Activated effector memory CD4-positive, alpha-beta T cell treated with anti-CD3 and anti-CD28 coated beads, Interleukin-2, amount 50 U/mL, for 16 hours (primary cell): ENCODE data around the gene OR2W1.

Source experiments
- DNase-seq: peaks from one replicate; pipeline ENCODE4 v3.0.0-alpha.2; 2020

The OR2W1 gene, protein sequence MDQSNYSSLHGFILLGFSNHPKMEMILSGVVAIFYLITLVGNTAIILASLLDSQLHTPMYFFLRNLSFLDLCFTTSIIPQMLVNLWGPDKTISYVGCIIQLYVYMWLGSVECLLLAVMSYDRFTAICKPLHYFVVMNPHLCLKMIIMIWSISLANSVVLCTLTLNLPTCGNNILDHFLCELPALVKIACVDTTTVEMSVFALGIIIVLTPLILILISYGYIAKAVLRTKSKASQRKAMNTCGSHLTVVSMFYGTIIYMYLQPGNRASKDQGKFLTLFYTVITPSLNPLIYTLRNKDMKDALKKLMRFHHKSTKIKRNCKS

DNA sequence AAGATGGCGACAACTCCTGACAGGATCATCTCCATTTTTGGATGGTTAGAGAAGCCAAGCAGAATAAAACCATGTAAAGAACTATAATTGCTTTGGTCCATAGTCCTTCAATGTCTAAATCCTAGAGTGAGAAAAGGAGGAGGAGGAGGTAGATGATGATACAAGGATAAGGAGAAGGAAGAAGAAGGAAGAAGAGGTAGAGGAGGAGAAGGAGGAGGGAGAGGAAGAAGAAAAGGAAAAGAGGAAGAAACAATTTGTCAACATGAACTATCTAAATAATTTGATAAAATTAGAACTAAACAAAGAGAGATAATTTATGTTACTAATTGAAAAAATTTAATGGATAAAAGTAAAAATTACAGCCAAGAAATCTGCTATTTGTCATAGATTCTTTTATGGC, at the start of gene OR2W1:
Gene OR2W1 (minus strand): TSS at position 101 of the 400 bp plus-strand sequence. CDS start 0 bp downstream, at position 101.
- DNase-seq, result no peak

- no peak for DNase-seq
Observed at GRCh38 chr6:29092957-29093356, 48.0 kb upstream of the OR2W1 start.

DNA sequence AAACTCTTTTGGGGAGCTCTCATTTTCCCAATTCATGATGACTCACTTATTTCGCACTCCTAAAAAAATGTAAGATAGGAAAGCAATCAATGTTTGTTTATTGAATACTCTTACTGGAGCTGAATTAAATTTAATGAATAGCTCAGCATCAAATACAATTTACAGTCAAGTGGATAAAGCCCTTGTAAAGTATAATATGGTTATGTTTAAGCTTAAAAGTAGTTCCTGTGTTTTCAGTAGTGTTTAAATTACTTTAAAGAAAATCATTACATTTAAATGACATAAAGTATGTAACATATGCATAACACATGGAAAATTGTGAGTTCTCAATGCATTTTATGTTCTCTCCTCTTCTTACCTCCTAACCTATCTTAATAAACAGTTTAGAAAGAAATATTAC, 42.2 kb upstream of the OR2W1 start, which contains the start of gene OR2B3:
Gene OR2B3 (minus strand): TSS at position 101 of the 400 bp plus-strand sequence. CDS start 65 bp downstream, at position 36.
- no peak for DNase-seq

DNA sequence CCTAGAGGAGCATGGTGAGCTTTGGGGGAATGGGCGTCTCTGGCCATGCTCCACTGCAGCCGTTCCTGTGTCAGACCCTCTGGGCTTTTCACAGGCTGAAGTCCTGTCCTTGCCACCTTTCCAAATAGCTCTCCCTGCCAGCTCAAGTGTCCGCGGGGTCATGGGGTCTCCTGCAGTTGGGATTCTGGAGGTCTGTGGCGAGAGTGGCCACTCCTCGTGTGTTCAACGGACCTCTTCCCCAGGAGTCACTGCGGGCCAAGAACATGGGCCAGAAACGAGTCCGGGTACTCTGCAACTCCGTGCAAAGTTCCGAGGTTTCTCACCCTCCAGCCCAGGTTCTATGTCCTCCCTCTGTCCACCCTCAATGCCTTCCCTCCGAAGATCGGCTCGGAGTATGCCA, 37.5 kb upstream of the OR2W1 start:
- DNase-seq, result no peak

DNA sequence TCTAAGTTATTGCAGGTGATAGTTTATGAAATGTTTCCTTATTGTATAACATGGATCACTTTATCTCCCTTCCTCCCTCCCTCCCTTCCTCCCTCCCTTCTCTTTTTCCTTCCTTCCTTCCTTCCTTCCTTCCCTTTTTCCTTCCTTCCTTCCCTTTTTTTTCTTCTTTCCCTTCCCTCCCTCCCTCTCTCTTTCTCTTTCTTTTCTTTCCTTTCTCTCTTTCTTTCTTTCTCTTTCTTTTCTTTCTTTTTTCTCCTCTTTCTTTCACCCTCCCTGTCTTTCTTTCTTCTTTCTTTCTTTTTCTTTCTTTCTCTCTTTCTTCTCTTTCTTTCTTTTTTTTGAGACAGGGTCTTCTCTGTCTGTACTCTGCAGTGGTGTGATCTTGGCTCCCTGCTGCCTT, 36.3 kb upstream of the OR2W1 start:
- no peak for DNase-seq

GRCh38 chr6:29079203-29079602, 34.2 kb upstream of the OR2W1 start:
- DNase-seq, result no peak

GRCh38 chr6:29071831-29072723, 27.1 kb upstream of the OR2W1 start:
- no peak for DNase-seq

GRCh38 chr6:29051680-29052079, 6.7 kb upstream of the OR2W1 start:
- no peak for DNase-seq

DNA sequence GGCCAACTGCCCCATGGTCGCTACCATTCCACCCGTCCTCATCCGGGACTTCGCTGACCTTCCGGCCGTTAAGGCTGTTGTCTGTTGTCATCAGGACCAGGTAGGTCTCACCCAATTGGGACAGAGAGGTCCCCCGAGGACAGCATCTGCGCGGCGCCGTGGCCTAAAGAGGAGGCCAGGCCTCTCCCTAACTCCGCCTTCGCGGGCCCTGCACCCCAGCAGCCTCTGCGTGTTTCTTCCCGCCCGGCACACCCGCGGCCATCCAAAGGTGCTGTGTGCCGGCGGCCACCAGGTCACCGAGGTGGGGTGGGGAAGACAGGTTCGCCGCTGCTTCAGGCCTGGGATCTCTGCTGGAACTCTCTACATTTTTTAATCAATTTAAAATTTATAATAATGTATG, 9.0 kb downstream of the OR2W1 start:
- DNase-seq, result no peak

DNA sequence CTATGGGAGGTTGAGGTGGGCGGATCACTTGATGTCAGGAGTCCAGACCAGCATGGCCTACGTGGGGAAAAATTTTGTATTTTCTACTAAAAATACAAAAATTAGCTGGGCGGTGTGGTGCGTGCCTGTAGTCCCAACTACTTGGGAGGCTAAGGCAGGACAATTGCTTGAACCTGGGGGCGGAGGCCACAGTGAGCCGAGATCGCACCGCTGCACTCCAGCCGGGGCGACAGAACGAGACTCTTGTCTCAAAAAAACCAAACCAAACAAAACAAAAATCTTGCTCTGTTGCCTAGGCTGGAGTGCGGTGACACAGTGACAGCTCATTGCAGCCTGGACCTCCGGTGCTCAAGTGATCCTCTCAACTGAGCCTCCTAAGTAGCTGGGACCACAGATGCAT, 16.2 kb downstream of the OR2W1 start:
- no peak for DNase-seq

GRCh38 chr6:29025927-29026585, 18.9 kb downstream of the OR2W1 start:
- no peak for DNase-seq

GRCh38 chr6:29021434-29021833, 23.5 kb downstream of the OR2W1 start:
- no peak for DNase-seq

DNA sequence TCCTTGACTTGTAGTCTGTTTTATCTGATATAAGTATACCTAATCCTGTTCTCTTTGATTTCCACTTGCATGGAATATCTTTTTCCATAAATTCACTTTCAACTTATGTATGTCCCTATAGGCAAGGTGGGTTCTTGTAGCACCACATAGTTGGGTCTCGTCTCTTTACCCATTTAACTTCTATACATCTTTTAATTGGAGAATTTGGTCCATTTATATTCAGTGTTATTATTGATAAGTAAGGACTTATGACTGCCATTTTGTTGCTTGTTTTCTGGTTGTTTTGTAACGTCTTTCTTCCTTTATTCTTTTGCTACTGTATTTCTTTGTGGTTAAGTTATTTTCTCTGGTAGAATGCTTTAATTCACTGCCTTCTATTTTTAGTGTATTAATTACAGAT, 25.3 kb downstream of the OR2W1 start:
- DNase-seq, result no peak

DNA sequence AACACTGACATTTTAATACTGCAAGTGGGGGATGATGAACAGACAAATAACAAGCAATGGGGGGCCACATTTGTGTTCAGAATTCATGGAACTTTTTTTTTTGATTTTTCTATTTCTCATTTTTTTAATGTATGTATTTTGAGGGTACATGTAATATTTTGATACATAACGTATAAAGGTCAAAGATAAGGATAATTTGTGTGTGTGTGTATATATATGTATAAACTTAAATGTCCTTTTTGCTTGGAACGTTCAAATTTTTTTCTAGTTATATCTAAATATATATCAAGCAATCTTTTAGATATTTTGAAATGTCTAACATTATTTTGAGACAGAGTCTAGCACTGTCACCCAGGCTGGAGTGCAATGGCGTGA, 27.6 kb downstream of the OR2W1 start:
- DNase-seq, result no peak

DNA sequence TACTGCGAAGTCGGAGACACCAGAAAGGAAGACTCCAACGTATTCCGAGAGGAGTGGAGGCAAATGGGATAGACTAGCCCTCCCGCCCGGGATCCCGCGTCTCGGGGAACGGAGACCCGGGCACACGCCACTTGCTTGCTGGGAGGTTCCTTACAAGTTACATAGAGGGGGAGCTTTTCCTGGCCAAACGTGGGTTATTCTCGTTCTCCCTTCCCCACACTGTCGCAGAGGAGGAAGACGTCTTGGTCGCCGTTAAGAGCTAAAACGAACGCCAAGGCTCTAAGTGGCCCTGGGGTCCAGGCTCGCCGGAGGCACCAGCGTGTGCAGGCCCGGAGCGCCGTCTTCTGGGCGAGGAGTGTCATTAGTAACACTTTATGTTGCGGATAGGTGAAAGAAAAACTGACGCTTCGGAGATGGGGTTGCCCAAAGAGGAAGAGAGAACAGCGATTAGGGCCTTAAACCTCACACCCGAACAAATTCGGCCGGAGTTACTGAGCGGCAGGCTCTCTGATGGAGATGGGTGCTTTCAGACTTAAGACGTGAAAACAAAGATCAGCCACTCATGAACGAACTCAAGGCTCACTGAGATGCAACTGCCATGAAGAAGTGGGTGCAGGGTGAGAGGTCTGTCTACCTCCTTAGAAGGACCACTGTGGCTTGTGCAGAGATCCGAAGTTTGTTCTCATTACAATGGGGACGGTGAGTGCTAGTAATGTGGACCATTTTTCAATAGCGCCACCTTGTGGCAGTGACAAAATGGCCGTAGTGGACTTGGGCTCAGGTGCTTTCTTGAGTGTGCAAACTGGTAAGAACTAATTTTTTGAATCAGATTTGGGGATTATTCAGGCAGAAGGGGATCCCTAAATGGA, 28.2 kb downstream of the OR2W1 start:
- DNase-seq, result peak; percentile 93

- DNase-seq, result no peak
Observed at GRCh38 chr6:29014729-29015608, 30.0 kb downstream of the OR2W1 start.

DNA sequence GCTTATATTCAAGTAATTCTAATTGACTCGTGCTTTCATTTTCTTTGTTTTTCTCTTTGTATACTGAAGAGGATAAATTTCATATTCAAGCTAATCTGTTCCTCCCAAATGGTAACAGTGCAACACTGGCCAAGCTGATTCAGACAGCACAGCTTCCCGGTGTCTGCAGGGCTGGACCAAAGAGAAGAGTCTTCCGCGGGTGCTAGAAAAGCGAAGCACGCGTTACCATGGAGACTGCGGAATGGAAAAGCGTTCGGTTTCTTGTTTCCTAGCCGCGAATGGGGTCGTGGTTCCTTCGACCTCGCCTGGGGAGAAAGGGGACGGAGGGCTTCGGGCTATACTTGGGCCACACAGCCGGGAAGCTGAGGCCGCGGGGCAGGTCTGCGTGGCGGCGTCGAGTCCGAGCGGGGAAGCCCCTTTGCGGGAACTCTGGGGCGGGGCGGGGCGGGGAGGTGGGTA, 33.7 kb downstream of the OR2W1 start:
- DNase-seq, result peak; percentile 75

- no peak for DNase-seq
Observed at GRCh38 chr6:29009358-29009757, 35.6 kb downstream of the OR2W1 start.

DNA sequence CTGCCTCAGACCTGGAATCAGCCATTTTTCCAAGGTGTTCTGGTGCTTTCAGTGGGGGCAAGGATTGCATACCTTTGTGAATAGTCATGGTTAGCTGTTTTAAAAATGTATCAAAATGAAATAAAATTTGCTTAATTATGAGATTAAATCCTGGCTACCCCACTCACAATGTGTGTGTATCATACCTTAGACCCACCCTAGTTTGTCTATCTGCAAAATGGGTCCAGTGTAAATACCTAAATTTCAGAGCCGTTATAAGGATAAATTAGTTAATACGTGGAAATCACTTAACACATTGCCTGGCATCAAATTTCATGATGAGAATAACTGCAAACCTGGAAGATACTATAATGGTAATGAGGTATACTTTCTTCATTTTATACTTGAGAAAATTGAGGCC, 36.9 kb downstream of the OR2W1 start:
- DNase-seq, result no peak

- DNase-seq, result no peak
Observed at GRCh38 chr6:29005183-29005885, 39.6 kb downstream of the OR2W1 start, which contains the start of gene ZNF311. TSS of gene ZNF311 (minus strand) at chr6:29005315. CDS start at chr6:29003954, 1,361 bp downstream.
